SKM-1 (cell line): ENCODE data around the gene C6orf89.
"Not testable (repeated sequence)": the region's sequence is repeated elsewhere in the genome, so short reads cannot be mapped to it uniquely, and the experiment has no call there.

Experiments
- DNase-seq: peaks from one replicate; lab custom pipeline; 2025; ENCODE audit not compliant: unreplicated experiment; lab: John Stamatoyannopoulos, UW

Gene C6orf89

GRCh38 chr6:36945301-36945700, 59.5 kb downstream of the C6orf89 start:
- DNase-seq, result no peak

- DNase-seq, result no peak
These were observed 60.8 kb downstream of the C6orf89 start for GRCh38 chr6:36946526-36946925.

- DNase-seq, result no peak
These were observed 62.0 kb downstream of the C6orf89 start for GRCh38 chr6:36947570-36948351.

GRCh38 chr6:36949076-36949475, 63.3 kb downstream of the C6orf89 start:
- DNase-seq, result not testable (repeated sequence)

GRCh38 chr6:36949636-36950035, 63.9 kb downstream of the C6orf89 start:
- no peak for DNase-seq

- DNase-seq, result no peak
These were observed 68.1 kb downstream of the C6orf89 start for GRCh38 chr6:36953931-36954261.

- no peak for DNase-seq
These were observed 68.6 kb downstream of the C6orf89 start, which contains the start of gene PI16 for GRCh38 chr6:36954262-36954931. TSS of gene PI16 (plus strand) at chr6:36954738. CDS start at chr6:36954761, 23 bp downstream.

GRCh38 chr6:36955136-36955535, 69.4 kb downstream of the C6orf89 start:
- DNase-seq, result no peak

- no peak for DNase-seq
These were observed 70.1 kb downstream of the C6orf89 start for GRCh38 chr6:36955671-36956445.

GRCh38 chr6:36956446-36956820, 70.7 kb downstream of the C6orf89 start:
- no peak for DNase-seq

- no peak for DNase-seq
These were observed 72.1 kb downstream of the C6orf89 start for GRCh38 chr6:36957773-36958271.

- no peak for DNase-seq
These were observed 73.2 kb downstream of the C6orf89 start for GRCh38 chr6:36958775-36959554.

GRCh38 chr6:36959555-36960250, 74.0 kb downstream of the C6orf89 start:
- DNase-seq, result no peak

- no peak for DNase-seq
These were observed 76.0 kb downstream of the C6orf89 start for GRCh38 chr6:36961441-36962435.

GRCh38 chr6:36962874-36963273, 77.1 kb downstream of the C6orf89 start:
- DNase-seq, result peak; percentile 97

- DNase-seq, result no peak
These were observed 77.9 kb downstream of the C6orf89 start for GRCh38 chr6:36963451-36964290.

- no peak for DNase-seq
These were observed 78.6 kb downstream of the C6orf89 start for GRCh38 chr6:36964349-36964748.

- no peak for DNase-seq
These were observed 79.2 kb downstream of the C6orf89 start for GRCh38 chr6:36964908-36965307.
